Sigmoid colon (tissue), 7 donors: Measurements from ENCODE around the gene SCG2. TPM values are rescaled to one million over a fixed set of nuclear protein-coding genes. Genes with fewer than 3 reads are reported as not detected.

Experiments
- DNase-seq: peaks from one replicate; pipeline ENCODE4 v3.0.0-alpha.2; 2019
- H3K27ac ChIP-seq, 4 donors: fragments of 200-600 bp; sonication (generic); one replicate each; pipeline ENCODE4 v1.5.1; 2016 to 2019; ENCODE audit warnings: mild to moderate bottlenecking in 1 of 4
- H3K27me3 ChIP-seq, 3 donors: fragments of 200-600 bp; sonication (generic); one replicate each; pipeline ENCODE4 v1.5.1; 2019; ENCODE audit warnings: mild to moderate bottlenecking in 1 of 3
- H3K36me3 ChIP-seq, 4 donors: fragments of 200-600 bp; sonication (generic); one replicate each; pipeline ENCODE4 v1.5.1; 2016 to 2019
- H3K4me1 ChIP-seq, 4 donors: fragments of 200-600 bp; sonication (generic); one replicate each; pipeline ENCODE4 v1.5.1; 2017 to 2019
- H3K4me3 ChIP-seq, 4 donors: fragments of 200-600 bp; sonication (generic); one replicate each; pipeline ENCODE4 v1.5.1; 2017 to 2019; ENCODE audit warnings: mild to moderate bottlenecking in 2 of 4, moderate library complexity in 1 of 4
- H3K9me3 ChIP-seq, 4 donors: fragments of 200-600 bp in 3 of 4; sonication (generic) in 3 of 4; one replicate each; pipeline versions ENCODE4 v1.5.1 to v1.6.1; 2013 to 2019
- CTCF ChIP-seq, 4 experiments: fragments of 450-650 bp in 3 of 4; fragments of 200-600 bp in 1 of 4; IDR thresholded peaks; one replicate each; pipeline ENCODE4 v1.5.1; 2016 to 2019; ENCODE audit warnings: antibody characterized with exemption in 4 of 4, mild to moderate bottlenecking in 3 of 4, moderate library complexity in 2 of 4
- EP300 ChIP-seq, 4 donors: sonication (generic); formaldehyde crosslinking; IDR thresholded peaks; one replicate each; pipeline ENCODE4 v1.6.1; 2017; ENCODE audit warnings: antibody characterized with exemption in 4 of 4
- POLR2A ChIP-seq, 2 donors: fragments of 450-650 bp; IDR thresholded peaks; one replicate each; pipeline ENCODE4 v1.6.1; 2016; ENCODE audit warnings: antibody characterized with exemption in 2 of 2, mild to moderate bottlenecking in 2 of 2, moderate library complexity in 2 of 2
- POLR2AphosphoS5 ChIP-seq, 4 donors: sonication (generic); formaldehyde crosslinking; IDR thresholded peaks; one replicate each; pipeline ENCODE4 v1.6.1; 2017; ENCODE audit warnings: antibody characterized with exemption in 4 of 4
- WGBS, 2 donors: extraction: QIAGEN DNeasy Blood & Tissue Kit; methylation state at CpG; one replicate each; pipeline ENCODE4 v1.1.7; 2013; 5-methylcytosine and 5-hydroxymethylcytosine counted together
- intact Hi-C: fragments of 100-400 bp; cut with DNase I; formaldehyde crosslinking; loops from one replicate; pipeline ENCODE4 v1.15.1; 2023
- polyA plus RNA-seq, 3 donors: library from polyadenylated mRNA; stranded (reverse); fragments of 200-250 nt; gene quantifications; one replicate each; pipeline ENCODE4 v1.2.3, GENCODE V29; 2013
- total RNA-seq, 4 donors: library from RNA; depleted of rRNA; stranded (reverse); fragments of >200 nt; gene quantifications; one replicate each; pipeline ENCODE4 v1.1.0, GENCODE V29; 2016
- donor health status: healthy with polysubstance abuse.
- donor health status: Bipolar disorder and iron deficiency.
- donor health status: healthy.

Gene SCG2
- total and polyA plus RNA-seq, 7 donors = 1.8 to 16.8 (median 9.7) TPM; not detected in 1

GRCh38 chr2:223587301-223587700, 14.9 kb downstream of the SCG2 start:
- 92 to 94% methylated on average over 3 of the region's 3 CpGs for WGBS, 2 donors
- intact Hi-C loops = no loop called here
- Histone ChIP-seq H3K27me3 (no peaks in the 10 kb centered on the region), H3K36me3 (no peaks in the 10 kb centered on the region), H3K4me3 (no peak overlapping the region), H3K4me1 (no peaks in the 10 kb centered on the region), H3K27ac (no peak overlapping the region), H3K9me3 (no peaks in the 10 kb centered on the region)
- TF ChIP-seq EP300 (IDR thresholded peaks at IDR 0.05) = no peak
- DNase-seq = no peak

- WGBS, 2 donors = 9 to 41% methylated on average over 2 of the region's 2 CpGs
- H3K27me3 ChIP-seq = no peaks in the 10 kb centered on the region
- intact Hi-C loops = no loop called here
- DNase-seq = no peak
- H3K4me3 ChIP-seq = no peak overlapping the region
- no peaks in the 10 kb centered on the region for H3K36me3 ChIP-seq
- H3K27ac ChIP-seq = no peak overlapping the region
- H3K4me1 ChIP-seq = peaks cover 0 to 2% (median 0%) of the 10 kb centered on the region in 4 donors
- no peaks in the 10 kb centered on the region for H3K9me3 ChIP-seq
- TF ChIP-seq POLR2AphosphoS5 (IDR thresholded peaks at IDR 0.05) (no peak), POLR2A (IDR thresholded peaks at IDR 0.05) (no peak), EP300 (IDR thresholded peaks at IDR 0.05) (no peak), CTCF (IDR thresholded peaks at IDR 0.05) (no peak)
Observed at GRCh38 chr2:223586261-223586660, 15.9 kb downstream of the SCG2 start.

GRCh38 chr2:223585666-223586065, 16.5 kb downstream of the SCG2 start:
- no peak for DNase-seq
- no peaks in the 10 kb centered on the region for H3K9me3 ChIP-seq
- TF ChIP-seq POLR2AphosphoS5 (IDR thresholded peaks at IDR 0.05) (no peak), CTCF (IDR thresholded peaks at IDR 0.05) (no peak), POLR2A (IDR thresholded peaks at IDR 0.05) (no peak), EP300 (IDR thresholded peaks at IDR 0.05) (no peak)
- intact Hi-C loops = no loop called here
- no peaks in the 10 kb centered on the region for H3K27me3 ChIP-seq
- no peak overlapping the region for H3K4me3 ChIP-seq
- no peaks in the 10 kb centered on the region for H3K36me3 ChIP-seq
- H3K27ac ChIP-seq = no peak overlapping the region
- WGBS, 2 donors = 13 to 54% methylated on average over 4 of the region's 4 CpGs
- peaks cover 0 to 8% (median 0%) of the 10 kb centered on the region in 4 donors for H3K4me1 ChIP-seq

GRCh38 chr2:223582001-223582400, 20.2 kb downstream of the SCG2 start:
- intact Hi-C loops = no loop called here
- 89 to 92% methylated on average over 5 of the region's 5 CpGs for WGBS, 2 donors
- Histone ChIP-seq H3K9me3 (no peaks in the 10 kb centered on the region), H3K27me3 (no peaks in the 10 kb centered on the region), H3K4me3 (no peak overlapping the region), H3K27ac (no peak overlapping the region), H3K36me3 (no peaks in the 10 kb centered on the region), H3K4me1 (peaks cover 0 to 12% (median 0%) of the 10 kb centered on the region in 4 donors)
- no peak for DNase-seq
- no peak for TF ChIP-seq POLR2A (IDR thresholded peaks at IDR 0.05)
- TF ChIP-seq EP300 (IDR thresholded peaks at IDR 0.05) = no peak
- no peak for TF ChIP-seq POLR2AphosphoS5 (IDR thresholded peaks at IDR 0.05)
- TF ChIP-seq CTCF (IDR thresholded peaks at IDR 0.05) = no peak

- intact Hi-C loops = no loop called here
- WGBS, 2 donors = 55 to 66% methylated on average over 6 of the region's 6 CpGs
- Histone ChIP-seq H3K27me3 (no peaks in the 10 kb centered on the region), H3K27ac (no peak overlapping the region), H3K36me3 (no peaks in the 10 kb centered on the region), H3K9me3 (no peaks in the 10 kb centered on the region), H3K4me1 (peaks cover 0 to 12% (median 0%) of the 10 kb centered on the region in 4 donors), H3K4me3 (peak overlapping the region in 2 of 4 donors; percentile 3 to 5)
- TF ChIP-seq POLR2A (IDR thresholded peaks at IDR 0.05) (no peak), CTCF (IDR thresholded peaks at IDR 0.05) (no peak), EP300 (IDR thresholded peaks at IDR 0.05) (no peak), POLR2AphosphoS5 (IDR thresholded peaks at IDR 0.05) (peak in 1 of 4 donors; percentile 27)
- no peak for DNase-seq
Observed at GRCh38 chr2:223580951-223581350, 21.2 kb downstream of the SCG2 start.
